Endothelial cell of umbilical vein (primary cell): ENCODE results near the gene SLC8A2. TPM values are rescaled to one million over a fixed set of nuclear protein-coding genes. Genes with fewer than 3 reads are reported as not detected.

Experiments used
- BruUV-seq: library from RNA; stranded (reverse); fragments of 400-500 nt; replicated peaks from 2 replicates; lab custom pipeline; 2021; lab: Mats Ljungman, UMichigan
- CTCF ChIA-PET: fragments of 300-600, 350-600 bp; sonication (Branson Sonifier 250); formaldehyde crosslinking; loops from one replicate; lab custom pipeline; 2021; ENCODE audit warnings: antibody characterized with exemption, inconsistent platforms; lab: Charles Lee
- POLR2A ChIA-PET: fragments of 300-600, 350-600 bp; sonication (Branson Sonifier 250); formaldehyde crosslinking; loops from one replicate; lab custom pipeline; 2021; ENCODE audit warnings: antibody characterized with exemption, inconsistent platforms; lab: Charles Lee
- DNase-seq: peaks from one replicate; pipeline ENCODE4 v3.0.0-alpha.2; 2011; ENCODE audit warnings: low read depth, low spot score
- FAIRE-seq: peaks from 2 replicates; lab custom pipeline; 2011; peaks lifted over from hg19 to GRCh38; lab: Jason Lieb, UNC
- H2AFZ ChIP-seq: 2 replicates; pipeline ENCODE4 v1.6.0; 2012; ENCODE audit warnings: low read depth, low read length, control low read depth, inconsistent platforms
- H3K27ac ChIP-seq: 2 replicates; pipeline ENCODE4 v1.5.1; 2011; ENCODE audit warnings: low read depth, mild to moderate bottlenecking, control low read depth, low read length, moderate library complexity; ENCODE audit not compliant: insufficient read depth
- H3K27me3 ChIP-seq, 2 experiments: 2 replicates each; pipeline versions ENCODE4 v1.6.0 to v1.6.1; 2011; ENCODE audit warnings: low read length in 2 of 2, mixed read lengths in 1 of 2; ENCODE audit not compliant: control insufficient read depth in 2 of 2, insufficient read depth in 2 of 2
- H3K36me3 ChIP-seq, 2 experiments: 2 replicates in 1 of 2; 3 replicates in 1 of 2; pipeline ENCODE4 v1.5.1; 2011; ENCODE audit warnings: low read length in 2 of 2, mild to moderate bottlenecking in 1 of 2, moderate library complexity in 1 of 2; ENCODE audit not compliant: control insufficient read depth in 2 of 2, insufficient read depth in 2 of 2; ENCODE audit errors: extremely low read depth in 1 of 2
- H3K4me1 ChIP-seq: 3 replicates; pipeline ENCODE4 v1.5.1; 2011; ENCODE audit warnings: mild to moderate bottlenecking, low read length; ENCODE audit not compliant: control insufficient read depth, insufficient read depth; ENCODE audit errors: extremely low read depth
- H3K4me2 ChIP-seq: 2 replicates; pipeline ENCODE4 v1.6.1; 2011; ENCODE audit warnings: low read length, control low read depth, mixed read lengths; ENCODE audit not compliant: insufficient read depth
- H3K4me3 ChIP-seq, 3 experiments: fragments of 200-600 bp in 1 of 3; sonication (generic), shearing (Covaris generic) in 1 of 3; replicated peaks in 1 of 3; 2 replicates each; pipeline ENCODE4 v1.5.1; 2011 to 2016; ENCODE audit warnings: control low read depth in 3 of 3, low read length in 3 of 3, mild to moderate bottlenecking in 2 of 3, inconsistent platforms in 1 of 3, low read depth in 1 of 3, moderate library complexity in 1 of 3; ENCODE audit not compliant: insufficient read depth in 1 of 3
- H3K79me2 ChIP-seq: 2 replicates; pipeline ENCODE4 v1.6.0; 2012; ENCODE audit warnings: low read length, inconsistent platforms; ENCODE audit not compliant: control insufficient read depth, insufficient read depth
- H3K9ac ChIP-seq: replicated peaks from 2 replicates; pipeline ENCODE3; 2011; ENCODE audit warnings: low read length, control low read depth; ENCODE audit not compliant: insufficient read depth; ENCODE audit errors: extremely low read depth
- H3K9me1 ChIP-seq: replicated peaks from 3 replicates; pipeline ENCODE4 v1.6.0; 2011; ENCODE audit warnings: mild to moderate bottlenecking, low read length; ENCODE audit not compliant: control insufficient read depth, insufficient read depth; ENCODE audit errors: extremely low read depth
- H3K9me3 ChIP-seq: replicated peaks from 2 replicates; pipeline ENCODE4 v1.5.1; 2012; ENCODE audit warnings: low read length, inconsistent platforms; ENCODE audit not compliant: control insufficient read depth, insufficient read depth
- H4K20me1 ChIP-seq: replicated peaks from 2 replicates; pipeline ENCODE3; 2011; ENCODE audit warnings: mild to moderate bottlenecking, low read length; ENCODE audit not compliant: control insufficient read depth, insufficient read depth; ENCODE audit errors: extremely low read depth
- EZH2 ChIP-seq: IDR thresholded peaks from 2 replicates; pipeline ENCODE4 v1.6.1; 2012; ENCODE audit warnings: borderline replicate concordance, low read depth, mild to moderate bottlenecking, moderate library complexity, low read length, inconsistent platforms; ENCODE audit not compliant: severe bottlenecking
- FOS ChIP-seq: IDR thresholded peaks from 2 replicates; pipeline ENCODE4 v1.6.1; 2011; ENCODE audit warnings: mild to moderate bottlenecking, low read length, moderate library complexity, borderline replicate concordance; ENCODE audit not compliant: insufficient read depth
- GATA2 ChIP-seq: IDR thresholded peaks from 2 replicates; pipeline ENCODE4 v1.7.0; 2011; ENCODE audit warnings: low read depth, mild to moderate bottlenecking, moderate library complexity, mixed read lengths, low read length; ENCODE audit not compliant: insufficient read length, insufficient read depth
- JUN ChIP-seq: IDR thresholded peaks from 2 replicates; pipeline ENCODE4 v1.6.1; 2011; ENCODE audit warnings: borderline replicate concordance, low read depth; ENCODE audit not compliant: insufficient read length, insufficient read depth
- MAX ChIP-seq: IDR thresholded peaks from 2 replicates; pipeline ENCODE4 v1.6.1; 2011; ENCODE audit not compliant: insufficient read depth, insufficient read length
- MYC ChIP-seq: IDR thresholded peaks from one replicate; pipeline ENCODE4 v1.6.1; 2011; ENCODE audit warnings: mild to moderate bottlenecking, low read depth, low read length
- POLR2A ChIP-seq: IDR thresholded peaks from 2 replicates; pipeline ENCODE4 v1.6.1; 2012; ENCODE audit warnings: low read depth, mild to moderate bottlenecking, control low read depth, low read length
- POLR2AphosphoS5 ChIP-seq: IDR thresholded peaks from 2 replicates; pipeline ENCODE4 v1.6.1; 2012; ENCODE audit warnings: low read depth, mild to moderate bottlenecking, control low read depth, low read length, moderate library complexity; ENCODE audit not compliant: insufficient read depth
- dilution Hi-C: fragments of 300-500 bp; cut with MboI; formaldehyde crosslinking; loops from one replicate; pipeline ENCODE4 v1.15.0; 2019; ENCODE audit warnings: low sequenced_read_pairs; ENCODE audit not compliant: extremely low pct_ligation_motif_present
- intact Hi-C: fragments of 100-400 bp; cut with micrococcal nuclease; formaldehyde crosslinking; loops from one replicate; pipeline ENCODE4 v1.10.0; 2022
- polyA plus RNA-seq, 4 experiments: library from polyadenylated mRNA; depleted of rRNA in 3 of 4; stranded (reverse) in 3 of 4; unstranded in 1 of 4; fragments of >200 nt; gene quantifications; 2 replicates each; pipeline versions ENCODE4 v1.2.1 to v1.2.3, GENCODE V29; 2011 to 2012; ENCODE audit warnings: missing spikeins in 1 of 4
- total RNA-seq: library from RNA; stranded (reverse); gene quantifications from 2 replicates; pipeline ENCODE4 v1.2.3, GENCODE V29; 2021
- TF ChIP-seq, protein P1 (sequence below), 2 donors: IDR thresholded peaks; 1 replicate in 1 of 2; 2 replicates in 1 of 2; pipeline ENCODE4 v1.5.1; 2011; ENCODE audit warnings: low read length in 2 of 2, mild to moderate bottlenecking in 2 of 2, moderate library complexity in 2 of 2, control low read depth in 1 of 2, inconsistent platforms in 1 of 2, low read depth in 1 of 2; ENCODE audit not compliant: insufficient read depth in 1 of 2; ENCODE audit errors: extremely low read depth in 1 of 2

Gene SLC8A2
- total and polyA plus RNA-seq, 2 donors (not counting 3 experiments of a cell fraction or from before 2014, with no cell fraction given): not detected

DNA sequence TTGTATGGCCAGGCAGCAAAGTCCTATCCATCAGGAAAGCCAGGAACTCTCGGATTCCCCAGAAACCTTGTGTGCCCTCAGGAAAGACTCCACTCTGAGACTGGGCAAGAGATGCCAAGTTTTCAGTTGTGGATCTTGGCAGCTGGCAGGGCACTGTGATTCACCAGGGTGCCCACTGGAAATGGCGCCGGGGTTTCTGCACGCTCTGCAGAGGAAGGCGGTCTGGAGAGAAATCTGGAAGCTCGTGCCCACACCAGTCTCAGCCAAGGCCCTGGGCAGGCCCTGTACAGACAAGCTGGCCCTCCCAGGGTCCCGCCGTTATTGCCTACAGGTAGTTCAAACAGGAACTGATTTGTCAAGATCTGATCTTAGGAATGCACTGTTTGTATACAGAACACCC lies 38.3 kb upstream of the SLC8A2 start:
- Histone ChIP-seq H3K27me3 (no peaks in the 10 kb centered on the region), H3K9me3 (no peaks in the 10 kb centered on the region), H4K20me1 (no peaks in the 10 kb centered on the region), H2AFZ (no peak overlapping the region), H3K4me2 (peak overlapping the region; percentile 11), H3K27ac (no peak overlapping the region), H3K4me1 (peaks cover 28% of the 10 kb centered on the region), H3K9me1 (no peaks in the 10 kb centered on the region), H3K36me3 (peaks cover 0 to under 1% of the 10 kb centered on the region in 2 experiments), H3K79me2 (peaks cover 73% of the 10 kb centered on the region), H3K9ac (no peak overlapping the region), H3K4me3 (no peak overlapping the region)
- DNase-seq (peak; percentile 60), FAIRE-seq (peak; percentile 80)
- dilution Hi-C loops (no loop called here), intact Hi-C loops (no loop called here)
- POLR2A ChIA-PET: no interaction called here
- no peak for TF ChIP-seq MYC
- no peak for TF ChIP-seq POLR2AphosphoS5
- TF ChIP-seq FOS: no peak
- TF ChIP-seq JUN: no peak
- TF ChIP-seq GATA2: no peak
- TF ChIP-seq POLR2A: no peak
- TF ChIP-seq, protein P1, sequence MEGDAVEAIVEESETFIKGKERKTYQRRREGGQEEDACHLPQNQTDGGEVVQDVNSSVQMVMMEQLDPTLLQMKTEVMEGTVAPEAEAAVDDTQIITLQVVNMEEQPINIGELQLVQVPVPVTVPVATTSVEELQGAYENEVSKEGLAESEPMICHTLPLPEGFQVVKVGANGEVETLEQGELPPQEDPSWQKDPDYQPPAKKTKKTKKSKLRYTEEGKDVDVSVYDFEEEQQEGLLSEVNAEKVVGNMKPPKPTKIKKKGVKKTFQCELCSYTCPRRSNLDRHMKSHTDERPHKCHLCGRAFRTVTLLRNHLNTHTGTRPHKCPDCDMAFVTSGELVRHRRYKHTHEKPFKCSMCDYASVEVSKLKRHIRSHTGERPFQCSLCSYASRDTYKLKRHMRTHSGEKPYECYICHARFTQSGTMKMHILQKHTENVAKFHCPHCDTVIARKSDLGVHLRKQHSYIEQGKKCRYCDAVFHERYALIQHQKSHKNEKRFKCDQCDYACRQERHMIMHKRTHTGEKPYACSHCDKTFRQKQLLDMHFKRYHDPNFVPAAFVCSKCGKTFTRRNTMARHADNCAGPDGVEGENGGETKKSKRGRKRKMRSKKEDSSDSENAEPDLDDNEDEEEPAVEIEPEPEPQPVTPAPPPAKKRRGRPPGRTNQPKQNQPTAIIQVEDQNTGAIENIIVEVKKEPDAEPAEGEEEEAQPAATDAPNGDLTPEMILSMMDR (IDR thresholded peaks at IDR 0.05; ENCODE audit: extremely low read depth in 1 of 2, insufficient read depth in 1 of 2, low read depth in 1 of 2, low read length in 2 of 2): no peak
- no peak for TF ChIP-seq EZH2
- TF ChIP-seq MAX: no peak
- BruUV-seq: no TSS peak
- CTCF ChIA-PET: interaction anchor here (0.7 to 2.1 kb wide), 8 partner anchors 9 to 197 kb away, joined by 3 to 8 read pairs (median 4); partner anchors contain the start of gene KPTN
